Measurements from ENCODE around the gene TNRC18.
"Not testable (repeated sequence)": the region's sequence is repeated elsewhere in the genome, so short reads cannot be mapped to it uniquely, and the experiment has no call there.

Gene TNRC18

DNA sequence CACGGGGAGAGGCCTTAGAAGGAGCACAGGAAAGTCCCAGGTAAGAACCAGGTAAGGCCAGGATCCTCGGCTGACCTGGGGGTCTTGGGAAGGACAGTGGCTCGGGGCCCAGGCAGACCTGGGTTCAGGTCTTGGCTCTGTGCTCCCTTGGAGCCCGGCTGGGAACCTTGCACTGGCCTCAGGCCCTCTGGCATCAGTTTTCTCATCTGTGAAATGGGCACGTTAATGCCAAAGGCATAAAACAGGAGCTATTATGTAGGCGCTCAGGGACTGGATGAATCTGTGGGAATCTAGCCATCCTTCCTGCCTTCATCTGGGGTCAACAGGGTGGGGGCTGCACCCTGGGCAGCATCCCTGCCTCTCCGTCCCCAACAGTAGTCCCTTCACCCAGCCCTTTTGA, 149.2 kb downstream of the TNRC18 start:
- no peaks in the 10 kb centered on the region for H3K9me3 ChIP-seq (ENCODE audit: severe bottlenecking)
- H3K4me3 ChIP-seq (ENCODE audit: severe bottlenecking) = no peak overlapping the region
- ATAC-seq (ENCODE audit: low read depth) (no peak), DNase-seq (ENCODE audit: low spot score) (no peak)
- no peaks in the 10 kb centered on the region for H3K27me3 ChIP-seq (ENCODE audit: insufficient read depth, poor library complexity, severe bottlenecking)
- no peak overlapping the region for H3K27ac ChIP-seq (ENCODE audit: poor library complexity, severe bottlenecking)
- no peaks in the 10 kb centered on the region for H3K4me1 ChIP-seq (ENCODE audit: insufficient read depth, poor library complexity, severe bottlenecking)
- TF ChIP-seq, protein P1, sequence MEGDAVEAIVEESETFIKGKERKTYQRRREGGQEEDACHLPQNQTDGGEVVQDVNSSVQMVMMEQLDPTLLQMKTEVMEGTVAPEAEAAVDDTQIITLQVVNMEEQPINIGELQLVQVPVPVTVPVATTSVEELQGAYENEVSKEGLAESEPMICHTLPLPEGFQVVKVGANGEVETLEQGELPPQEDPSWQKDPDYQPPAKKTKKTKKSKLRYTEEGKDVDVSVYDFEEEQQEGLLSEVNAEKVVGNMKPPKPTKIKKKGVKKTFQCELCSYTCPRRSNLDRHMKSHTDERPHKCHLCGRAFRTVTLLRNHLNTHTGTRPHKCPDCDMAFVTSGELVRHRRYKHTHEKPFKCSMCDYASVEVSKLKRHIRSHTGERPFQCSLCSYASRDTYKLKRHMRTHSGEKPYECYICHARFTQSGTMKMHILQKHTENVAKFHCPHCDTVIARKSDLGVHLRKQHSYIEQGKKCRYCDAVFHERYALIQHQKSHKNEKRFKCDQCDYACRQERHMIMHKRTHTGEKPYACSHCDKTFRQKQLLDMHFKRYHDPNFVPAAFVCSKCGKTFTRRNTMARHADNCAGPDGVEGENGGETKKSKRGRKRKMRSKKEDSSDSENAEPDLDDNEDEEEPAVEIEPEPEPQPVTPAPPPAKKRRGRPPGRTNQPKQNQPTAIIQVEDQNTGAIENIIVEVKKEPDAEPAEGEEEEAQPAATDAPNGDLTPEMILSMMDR (IDR thresholded peaks at IDR 0.05; ENCODE audit: poor library complexity, severe bottlenecking) = no peak
- no peaks in the 10 kb centered on the region for H3K36me3 ChIP-seq (ENCODE audit: low read depth)

DNA sequence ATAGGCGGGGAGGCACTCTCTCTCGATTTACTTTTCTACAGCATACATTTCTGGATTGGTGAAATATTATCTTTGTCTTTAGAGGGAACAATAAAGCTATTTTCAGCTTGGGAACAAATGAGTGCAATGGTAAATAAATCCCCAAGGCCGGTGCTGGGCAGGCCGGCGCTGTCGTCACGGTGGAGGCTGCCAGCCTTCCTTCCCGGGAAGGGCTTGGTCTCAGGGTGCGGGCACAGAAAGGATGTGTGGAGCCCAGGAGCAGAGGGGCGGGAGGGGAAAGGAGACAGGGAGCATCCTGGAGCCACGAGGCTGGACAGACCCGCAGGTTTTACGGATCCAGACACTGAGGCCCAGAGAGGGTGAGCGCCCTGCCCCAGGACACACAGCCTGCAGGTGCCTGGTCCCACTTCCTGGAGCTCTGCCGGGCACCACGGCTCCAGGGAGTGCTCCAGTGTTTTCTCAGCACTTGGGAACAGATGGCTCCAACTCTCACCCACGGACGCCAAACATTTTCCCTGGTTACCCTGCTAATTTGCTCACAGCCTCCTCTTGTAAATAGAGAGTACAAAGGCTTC, 149.7 kb downstream of the TNRC18 start:
- H3K36me3 ChIP-seq (ENCODE audit: low read depth); ATAC-seq (ENCODE audit: low read depth); H3K27ac ChIP-seq (ENCODE audit: poor library complexity, severe bottlenecking); DNase-seq (ENCODE audit: low spot score); H3K4me3 ChIP-seq (ENCODE audit: severe bottlenecking); H3K9me3 ChIP-seq (ENCODE audit: severe bottlenecking); H3K27me3 ChIP-seq (ENCODE audit: insufficient read depth, poor library complexity, severe bottlenecking); H3K4me1 ChIP-seq (ENCODE audit: insufficient read depth, poor library complexity, severe bottlenecking): not testable (repeated sequence)

DNA sequence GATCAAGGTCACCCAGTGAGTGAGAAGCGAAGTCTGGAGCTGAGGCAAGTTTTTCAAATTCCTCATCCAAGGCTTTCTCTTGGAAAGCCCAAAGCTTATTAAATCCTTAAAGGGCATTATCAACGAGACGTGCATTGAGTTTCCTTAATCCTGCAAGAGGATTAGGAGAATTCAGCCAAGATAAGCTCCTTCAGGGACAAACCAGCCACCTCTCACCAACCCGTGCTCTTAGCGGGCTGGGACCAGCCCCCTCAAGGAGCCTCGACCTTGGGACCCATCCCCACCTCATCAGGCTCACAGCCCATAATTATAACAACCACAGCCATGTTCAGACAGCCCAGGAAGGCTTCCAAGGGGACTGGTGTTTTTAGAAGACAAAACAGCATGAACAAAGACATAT, 152.8 kb downstream of the TNRC18 start:
- no peaks in the 10 kb centered on the region for H3K36me3 ChIP-seq (ENCODE audit: low read depth)
- no peak overlapping the region for H3K27ac ChIP-seq (ENCODE audit: poor library complexity, severe bottlenecking)
- DNase-seq (ENCODE audit: low spot score) = no peak
- no peak for ATAC-seq (ENCODE audit: low read depth)
- no peaks in the 10 kb centered on the region for H3K4me1 ChIP-seq (ENCODE audit: insufficient read depth, poor library complexity, severe bottlenecking)
- H3K4me3 ChIP-seq (ENCODE audit: severe bottlenecking) = no peak overlapping the region
- H3K27me3 ChIP-seq (ENCODE audit: insufficient read depth, poor library complexity, severe bottlenecking) = no peaks in the 10 kb centered on the region
- no peaks in the 10 kb centered on the region for H3K9me3 ChIP-seq (ENCODE audit: severe bottlenecking)
- TF ChIP-seq, protein P1 (IDR thresholded peaks at IDR 0.05; ENCODE audit: poor library complexity, severe bottlenecking) = no peak

DNA sequence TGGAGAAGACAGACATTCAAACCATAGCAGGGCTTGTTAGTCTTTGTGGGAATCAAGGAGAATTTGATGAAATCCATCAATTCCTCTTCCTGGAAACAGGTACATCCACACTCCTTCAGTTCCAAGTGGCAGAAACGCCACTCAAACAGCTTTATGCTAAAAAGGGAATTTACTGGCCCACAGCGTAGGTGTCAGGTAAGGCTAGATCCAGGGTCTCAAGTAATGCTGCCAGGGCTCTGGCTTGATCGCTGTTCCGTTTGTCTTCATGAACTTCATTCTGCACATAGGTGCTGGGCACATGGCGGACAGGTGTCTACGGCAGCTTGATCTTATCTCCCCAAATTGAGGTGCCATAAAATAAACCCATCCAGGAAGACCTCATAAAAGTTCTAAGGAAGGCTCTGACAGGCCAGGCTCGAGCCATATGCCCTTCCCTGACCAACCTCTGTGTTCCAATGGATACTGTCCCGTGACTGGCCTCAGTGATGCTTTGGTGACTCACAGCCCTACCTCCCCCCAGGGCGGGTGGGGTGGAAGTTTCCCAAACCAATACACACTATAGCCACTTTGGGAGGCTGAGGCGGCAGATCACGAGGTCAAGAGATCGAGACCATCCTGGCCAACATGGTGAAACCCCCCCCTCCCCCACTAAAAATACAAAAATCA, 153.5 kb downstream of the TNRC18 start:
- not testable (repeated sequence) for H3K4me3 ChIP-seq (ENCODE audit: severe bottlenecking); H3K36me3 ChIP-seq (ENCODE audit: low read depth); H3K9me3 ChIP-seq (ENCODE audit: severe bottlenecking); H3K27me3 ChIP-seq (ENCODE audit: insufficient read depth, poor library complexity, severe bottlenecking); H3K4me1 ChIP-seq (ENCODE audit: insufficient read depth, poor library complexity, severe bottlenecking); DNase-seq (ENCODE audit: low spot score); H3K27ac ChIP-seq (ENCODE audit: poor library complexity, severe bottlenecking)
- 0 out of 3 replicates have a peak, but pooled peaks have one; percentile 17 for ATAC-seq (ENCODE audit: low read depth)

DNA sequence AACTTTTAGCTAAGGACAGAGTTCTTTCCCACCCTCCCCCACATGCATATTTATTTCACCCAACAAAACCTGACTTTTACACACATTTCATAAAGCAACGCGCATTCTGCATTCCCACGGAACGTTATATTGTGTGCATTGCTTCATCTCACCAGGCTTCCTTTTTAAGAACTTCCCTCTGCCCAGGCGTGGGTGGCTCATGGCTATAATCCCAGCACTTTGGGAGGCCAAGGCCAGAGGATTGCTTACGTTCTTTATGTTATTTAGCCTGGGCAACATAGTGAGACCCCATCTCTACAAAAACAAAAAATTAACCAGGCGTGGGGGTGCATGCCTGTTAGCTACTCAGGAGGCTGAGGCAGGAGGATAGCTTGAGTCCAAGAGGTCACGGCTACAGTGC, 155.8 kb downstream of the TNRC18 start:
- H3K4me3 ChIP-seq (ENCODE audit: severe bottlenecking); DNase-seq (ENCODE audit: low spot score); H3K4me1 ChIP-seq (ENCODE audit: insufficient read depth, poor library complexity, severe bottlenecking); H3K9me3 ChIP-seq (ENCODE audit: severe bottlenecking); H3K36me3 ChIP-seq (ENCODE audit: low read depth); H3K27me3 ChIP-seq (ENCODE audit: insufficient read depth, poor library complexity, severe bottlenecking); H3K27ac ChIP-seq (ENCODE audit: poor library complexity, severe bottlenecking); ATAC-seq (ENCODE audit: low read depth): not testable (repeated sequence)

DNA sequence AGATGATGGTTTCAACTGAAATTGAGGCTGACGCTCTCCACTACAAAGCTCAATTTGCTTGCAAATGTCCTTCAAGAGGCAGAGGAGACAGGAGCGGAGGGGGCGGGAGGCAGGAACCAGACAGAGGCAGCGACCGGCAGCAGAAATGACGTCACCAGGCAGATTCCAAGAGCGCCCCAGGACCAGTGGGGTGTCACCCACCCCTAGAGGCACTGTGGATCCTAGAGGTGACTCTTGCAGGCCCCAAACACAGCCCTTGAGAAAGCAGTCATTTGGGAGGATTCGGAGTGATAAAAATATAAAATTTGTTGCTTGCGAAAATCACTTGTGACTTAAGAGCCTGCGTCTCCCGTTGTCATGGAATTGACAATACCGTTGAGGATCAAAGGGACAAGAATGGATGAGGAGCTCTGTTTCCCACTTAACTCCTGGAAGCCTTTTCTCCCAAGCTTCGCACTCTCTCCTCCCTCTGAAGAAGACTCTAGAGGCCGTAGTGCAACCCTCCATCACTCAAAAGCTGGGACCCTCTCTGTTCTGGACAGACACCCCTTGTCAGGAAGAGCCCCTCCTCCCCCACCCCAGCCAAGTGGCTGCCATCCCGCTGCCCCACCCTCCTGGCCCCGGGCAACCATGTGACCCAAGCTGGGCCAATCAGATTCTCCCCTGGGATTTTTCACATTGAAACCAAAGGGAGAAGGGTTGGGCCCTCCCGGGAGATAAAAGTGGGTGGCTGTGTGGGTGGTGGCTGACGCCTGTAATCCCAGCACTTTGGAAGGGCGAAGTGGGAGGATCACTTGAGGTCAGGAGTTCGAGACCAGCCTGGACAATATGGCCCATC, 157.2 kb downstream of the TNRC18 start:
- Histone ChIP-seq H3K27me3 (ENCODE audit: insufficient read depth, poor library complexity, severe bottlenecking) (no peaks in the 10 kb centered on the region), H3K4me3 (ENCODE audit: severe bottlenecking) (no peak overlapping the region), H3K36me3 (ENCODE audit: low read depth) (no peaks in the 10 kb centered on the region), H3K27ac (ENCODE audit: poor library complexity, severe bottlenecking) (no peak overlapping the region), H3K4me1 (ENCODE audit: insufficient read depth, poor library complexity, severe bottlenecking) (no peaks in the 10 kb centered on the region), H3K9me3 (ENCODE audit: severe bottlenecking) (no peaks in the 10 kb centered on the region)
- DNase-seq (ENCODE audit: low spot score) (no peak), ATAC-seq (ENCODE audit: low read depth) (no peak)
- TF ChIP-seq, protein P1 (IDR thresholded peaks at IDR 0.05; ENCODE audit: poor library complexity, severe bottlenecking) = no peak

Data from RWPE2 (cell line).